ENCODE measurements around the gene ARFGEF3. TPM values are rescaled to one million over a fixed set of nuclear protein-coding genes. Genes with fewer than 3 reads are reported as not detected.

Gene ARFGEF3
- polyA plus RNA-seq, 1 of the 3 experiments (the other 2 are of a cell fraction) = not detected

GRCh38 chr6:138297761-138298298 is 136.1 kb downstream of the ARFGEF3 start (continued):
- TF ChIP-seq ZBTB33 (IDR thresholded peaks at IDR 0.05; ENCODE audit: borderline replicate concordance, low read depth) = no peak
- TF ChIP-seq CHD2 (IDR thresholded peaks at IDR 0.05; ENCODE audit: low read length, partially characterized antibody) = no peak

DNA sequence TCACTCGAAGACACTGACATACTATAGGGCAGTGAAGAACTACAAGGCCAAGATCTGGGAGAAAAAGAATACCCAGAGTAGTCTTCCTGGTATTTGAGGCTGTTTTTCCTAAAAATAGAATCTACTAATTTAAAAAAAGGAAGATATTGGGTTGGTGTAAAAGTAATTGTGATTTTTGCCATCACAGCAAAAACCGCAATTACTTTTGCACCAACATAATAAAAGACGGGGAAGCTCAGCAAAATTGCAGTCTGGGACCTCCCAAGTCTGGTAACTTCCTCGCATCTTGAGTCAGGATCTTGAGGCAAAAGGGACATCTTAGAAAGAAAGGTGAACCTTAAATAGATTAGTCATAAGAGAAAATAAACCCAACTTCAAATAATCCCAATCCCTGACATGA is 138.7 kb downstream of the ARFGEF3 start:
- no peaks in the 10 kb centered on the region for H3K27me3 ChIP-seq (ENCODE audit: insufficient read depth)
- no peaks in the 10 kb centered on the region for H3K79me2 ChIP-seq (ENCODE audit: insufficient read depth)
- no peak overlapping the region for H3K9ac ChIP-seq
- TF ChIP-seq CTCF (IDR thresholded peaks at IDR 0.05) = no peak
- no peak for TF ChIP-seq SMC3 (IDR thresholded peaks at IDR 0.05; ENCODE audit: low read depth, low read length)
- TF ChIP-seq ZBTB33 (IDR thresholded peaks at IDR 0.05; ENCODE audit: borderline replicate concordance, low read depth) = no peak
- no peak for TF ChIP-seq TEAD4 (IDR thresholded peaks at IDR 0.05; ENCODE audit: borderline replicate concordance, insufficient read depth)
- no peak for TF ChIP-seq RXRA (IDR thresholded peaks at IDR 0.05; ENCODE audit: borderline replicate concordance, low read depth)
- H3F3A ChIP-seq (replicated peaks; ENCODE audit: insufficient read depth) = no peaks in the 10 kb centered on the region
- H3K9me3 ChIP-seq = no peaks in the 10 kb centered on the region
- H3K4me2 ChIP-seq = no peak overlapping the region
- no peak overlapping the region for H3K4me3 ChIP-seq (ENCODE audit: low read depth in 2 of 2, low read length in 1 of 2)
- no peaks in the 10 kb centered on the region for H3K9me2 ChIP-seq
- H3K36me3 ChIP-seq (replicated peaks in 1 of 2; ENCODE audit: control insufficient read depth in 1 of 2, insufficient read depth in 2 of 2, low read length in 1 of 2) = no peaks in the 10 kb centered on the region
- 38% methylated on average over 4 of the region's 4 CpGs for WGBS (ENCODE audit: low lambda C conversion rate)
- H3K4me1 ChIP-seq (ENCODE audit: control insufficient read depth in 1 of 2, insufficient read depth in 2 of 2, low read depth in 1 of 2, low read length in 1 of 2) = no peaks in the 10 kb centered on the region
- CTCF ChIA-PET = no interaction called here
- POLR2A ChIA-PET = no interaction called here
- no peaks in the 10 kb centered on the region for H4K20me1 ChIP-seq (ENCODE audit: insufficient read depth)
- no peak for DNase-seq
- no peak overlapping the region for H2AFZ ChIP-seq (ENCODE audit: low read depth)
- no peak overlapping the region for H3K27ac ChIP-seq (ENCODE audit: low read depth in 2 of 2, low read length in 1 of 2)

- Histone ChIP-seq H3K9me3 (no peaks in the 10 kb centered on the region), H2AFZ (ENCODE audit: low read depth) (no peak overlapping the region), H4K20me1 (ENCODE audit: insufficient read depth) (no peaks in the 10 kb centered on the region), H3K27me3 (ENCODE audit: insufficient read depth) (no peaks in the 10 kb centered on the region), H3F3A (replicated peaks; ENCODE audit: insufficient read depth) (no peaks in the 10 kb centered on the region), H3K36me3 (replicated peaks in 1 of 2; ENCODE audit: control insufficient read depth in 1 of 2, insufficient read depth in 2 of 2, low read length in 1 of 2) (no peaks in the 10 kb centered on the region), H3K9me2 (no peaks in the 10 kb centered on the region), H3K4me1 (ENCODE audit: control insufficient read depth in 1 of 2, insufficient read depth in 2 of 2, low read depth in 1 of 2, low read length in 1 of 2) (no peaks in the 10 kb centered on the region), H3K27ac (ENCODE audit: low read depth in 2 of 2, low read length in 1 of 2) (no peak overlapping the region), H3K4me2 (no peak overlapping the region), H3K9ac (no peak overlapping the region), H3K4me3 (ENCODE audit: low read depth in 2 of 2, low read length in 1 of 2) (no peak overlapping the region), H3K79me2 (ENCODE audit: insufficient read depth) (no peaks in the 10 kb centered on the region)
- no peak for DNase-seq
- ChIA-PET POLR2A (no interaction called here), CTCF (interaction anchor here (1.2 kb wide), 1 partner anchor 17 kb away, joined by 4 read pairs; no protein-coding TSS in a partner anchor)
- 5% methylated on average over 2 of the region's 2 CpGs for WGBS (ENCODE audit: low lambda C conversion rate)
- TF ChIP-seq CTCF (IDR thresholded peaks at IDR 0.05) (no peak), TCF12 (IDR thresholded peaks at IDR 0.05) (no peak), NFIC (IDR thresholded peaks at IDR 0.05; ENCODE audit: borderline replicate concordance) (no peak), SIN3A (IDR thresholded peaks at IDR 0.05; ENCODE audit: borderline replicate concordance, low read depth, low read length) (no peak), REST (IDR thresholded peaks at IDR 0.05; ENCODE audit: low read depth, low read length) (no peak), RCOR1 (IDR thresholded peaks at IDR 0.05; ENCODE audit: low read length) (no peak)
- TF ChIP-seq, protein P1, sequence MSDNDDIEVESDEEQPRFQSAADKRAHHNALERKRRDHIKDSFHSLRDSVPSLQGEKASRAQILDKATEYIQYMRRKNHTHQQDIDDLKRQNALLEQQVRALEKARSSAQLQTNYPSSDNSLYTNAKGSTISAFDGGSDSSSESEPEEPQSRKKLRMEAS (IDR thresholded peaks at IDR 0.05; ENCODE audit: low read depth) = no peak
Measured at GRCh38 chr6:138302554-138302953, 140.8 kb downstream of the ARFGEF3 start.
